HepG2 (cell line): ENCODE measurements around the gene NEDD1. TPM values are rescaled to one million over a fixed set of nuclear protein-coding genes. Genes with fewer than 3 reads are reported as not detected.

Experiments
- RORA ChIP-seq: sonication (generic); formaldehyde crosslinking; IDR thresholded peaks from 2 replicates; pipeline ENCODE4 v1.5.0; 2020; ENCODE audit warnings: mild to moderate bottlenecking, missing genetic modification reagents, moderate library complexity
- THYN1 ChIP-seq: sonication (generic); formaldehyde crosslinking; IDR thresholded peaks from 2 replicates; pipeline ENCODE4 v1.8.1; 2023; ENCODE audit warnings: low read depth, mild to moderate bottlenecking, moderate library complexity, missing genetic modification reagents, borderline replicate concordance
- ZNF205 ChIP-seq: IDR thresholded peaks from 2 replicates; pipeline ENCODE4 v1.6.1; 2018; ENCODE audit warnings: missing biosample characterization, missing genetic modification reagents
- ZNF782 ChIP-seq: sonication (generic); formaldehyde crosslinking; IDR thresholded peaks from 2 replicates; pipeline ENCODE4 v1.4.0; 2020; ENCODE audit warnings: missing genetic modification reagents, mild to moderate bottlenecking, borderline replicate concordance
- polyA plus RNA-seq, 8 experiments: library from polyadenylated mRNA; depleted of rRNA in 3 of 8; stranded (reverse) in 7 of 8; unstranded in 1 of 8; fragments of >200 nt; fragmentation: Illumina TruSeq in 4 of 8; extraction: Trizol in 4 of 8; gene quantifications; 2 replicates each; pipeline versions ENCODE4 v1.2.1 to v1.2.3, GENCODE V29; 2011 to 2016; ENCODE audit warnings: low read depth in 4 of 8, missing spikeins in 1 of 8, mixed read lengths in 1 of 8; ENCODE audit not compliant: insufficient read depth in 1 of 8
- total RNA-seq, 5 experiments: library from RNA; depleted of rRNA; stranded (reverse); fragments of >200 nt; fragmentation: Illumina TruSeq; extraction: Trizol; gene quantifications; 2 replicates each; pipeline ENCODE4 v1.2.3, GENCODE V29; 2016; ENCODE audit warnings: low read depth in 1 of 5
- TF ChIP-seq, protein P1 (sequence below): sonication (generic); formaldehyde crosslinking; IDR thresholded peaks from 2 replicates; pipeline ENCODE4 v1.5.0; 2020; ENCODE audit warnings: mild to moderate bottlenecking, low read depth, missing genetic modification reagents, borderline replicate concordance
- TF ChIP-seq, protein P2 (sequence below), 2 experiments: IDR thresholded peaks; 2 replicates each; pipeline ENCODE4 v1.6.1; 2011 to 2012; ENCODE audit warnings: low read length in 2 of 2, borderline replicate concordance in 1 of 2, low read depth in 1 of 2, mild to moderate bottlenecking in 1 of 2, moderate library complexity in 1 of 2
- TF ChIP-seq, protein P3 (sequence below): sonication (generic); formaldehyde crosslinking; IDR thresholded peaks from 2 replicates; pipeline ENCODE4 v1.4.0; 2020; ENCODE audit warnings: mild to moderate bottlenecking, missing genetic modification reagents
- TF ChIP-seq, protein P4 (sequence below): sonication (generic); formaldehyde crosslinking; IDR thresholded peaks from 2 replicates; pipeline ENCODE4 v1.8.1; 2023; ENCODE audit warnings: mild to moderate bottlenecking, missing genetic modification reagents
- TF ChIP-seq, protein P5 (sequence below): sonication (generic); formaldehyde crosslinking; IDR thresholded peaks from 2 replicates; pipeline ENCODE4 v1.8.1; 2023; ENCODE audit warnings: mild to moderate bottlenecking, missing genetic modification reagents
- TF ChIP-seq, protein P6 (sequence below): sonication (generic); formaldehyde crosslinking; conservative IDR thresholded peaks from 2 replicates; pipeline ENCODE4 v1.8.1; 2023; ENCODE audit warnings: missing genetic modification reagents

Gene NEDD1
- total and polyA plus RNA-seq, 2 of the 13 experiments (the other 11 are each of a cell fraction or from before 2014, with no cell fraction given): 11.2 to 21.5 TPM

DNA sequence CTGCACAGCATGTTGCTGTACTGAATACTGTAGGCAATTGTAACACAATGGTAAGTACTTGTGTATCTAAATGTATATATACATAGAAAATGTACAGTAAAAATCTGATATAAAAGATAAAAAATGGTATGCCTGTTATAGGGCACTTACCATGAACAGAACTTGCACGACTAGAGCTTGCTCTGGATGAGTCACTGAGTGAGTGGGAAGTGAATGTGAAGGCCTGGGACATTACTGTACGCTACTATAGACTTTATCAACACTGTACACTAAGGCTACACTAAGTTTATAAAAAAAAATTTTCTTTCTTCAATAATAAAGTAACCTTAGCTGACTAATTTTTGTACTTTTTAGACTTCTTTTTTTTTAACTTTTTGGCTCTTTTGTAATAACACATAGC lies 24.2 kb upstream of the NEDD1 start (continued):
- no peak for TF ChIP-seq THYN1 (CRISPR knock-in tag)
- TF ChIP-seq, protein P1, sequence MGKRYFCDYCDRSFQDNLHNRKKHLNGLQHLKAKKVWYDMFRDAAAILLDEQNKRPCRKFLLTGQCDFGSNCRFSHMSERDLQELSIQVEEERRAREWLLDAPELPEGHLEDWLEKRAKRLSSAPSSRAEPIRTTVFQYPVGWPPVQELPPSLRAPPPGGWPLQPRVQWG: no peak
- TF ChIP-seq ZNF782: no peak
- TF ChIP-seq ZNF205 (CRISPR knock-in tag): no peak
- TF ChIP-seq, protein P2, sequence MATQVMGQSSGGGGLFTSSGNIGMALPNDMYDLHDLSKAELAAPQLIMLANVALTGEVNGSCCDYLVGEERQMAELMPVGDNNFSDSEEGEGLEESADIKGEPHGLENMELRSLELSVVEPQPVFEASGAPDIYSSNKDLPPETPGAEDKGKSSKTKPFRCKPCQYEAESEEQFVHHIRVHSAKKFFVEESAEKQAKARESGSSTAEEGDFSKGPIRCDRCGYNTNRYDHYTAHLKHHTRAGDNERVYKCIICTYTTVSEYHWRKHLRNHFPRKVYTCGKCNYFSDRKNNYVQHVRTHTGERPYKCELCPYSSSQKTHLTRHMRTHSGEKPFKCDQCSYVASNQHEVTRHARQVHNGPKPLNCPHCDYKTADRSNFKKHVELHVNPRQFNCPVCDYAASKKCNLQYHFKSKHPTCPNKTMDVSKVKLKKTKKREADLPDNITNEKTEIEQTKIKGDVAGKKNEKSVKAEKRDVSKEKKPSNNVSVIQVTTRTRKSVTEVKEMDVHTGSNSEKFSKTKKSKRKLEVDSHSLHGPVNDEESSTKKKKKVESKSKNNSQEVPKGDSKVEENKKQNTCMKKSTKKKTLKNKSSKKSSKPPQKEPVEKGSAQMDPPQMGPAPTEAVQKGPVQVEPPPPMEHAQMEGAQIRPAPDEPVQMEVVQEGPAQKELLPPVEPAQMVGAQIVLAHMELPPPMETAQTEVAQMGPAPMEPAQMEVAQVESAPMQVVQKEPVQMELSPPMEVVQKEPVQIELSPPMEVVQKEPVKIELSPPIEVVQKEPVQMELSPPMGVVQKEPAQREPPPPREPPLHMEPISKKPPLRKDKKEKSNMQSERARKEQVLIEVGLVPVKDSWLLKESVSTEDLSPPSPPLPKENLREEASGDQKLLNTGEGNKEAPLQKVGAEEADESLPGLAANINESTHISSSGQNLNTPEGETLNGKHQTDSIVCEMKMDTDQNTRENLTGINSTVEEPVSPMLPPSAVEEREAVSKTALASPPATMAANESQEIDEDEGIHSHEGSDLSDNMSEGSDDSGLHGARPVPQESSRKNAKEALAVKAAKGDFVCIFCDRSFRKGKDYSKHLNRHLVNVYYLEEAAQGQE (IDR thresholded peaks at IDR 0.05; ENCODE audit: borderline replicate concordance in 1 of 2, low read depth in 1 of 2, low read length in 2 of 2): no peak
- no peak for TF ChIP-seq RORA (CRISPR knock-in tag)
- TF ChIP-seq, protein P3, sequence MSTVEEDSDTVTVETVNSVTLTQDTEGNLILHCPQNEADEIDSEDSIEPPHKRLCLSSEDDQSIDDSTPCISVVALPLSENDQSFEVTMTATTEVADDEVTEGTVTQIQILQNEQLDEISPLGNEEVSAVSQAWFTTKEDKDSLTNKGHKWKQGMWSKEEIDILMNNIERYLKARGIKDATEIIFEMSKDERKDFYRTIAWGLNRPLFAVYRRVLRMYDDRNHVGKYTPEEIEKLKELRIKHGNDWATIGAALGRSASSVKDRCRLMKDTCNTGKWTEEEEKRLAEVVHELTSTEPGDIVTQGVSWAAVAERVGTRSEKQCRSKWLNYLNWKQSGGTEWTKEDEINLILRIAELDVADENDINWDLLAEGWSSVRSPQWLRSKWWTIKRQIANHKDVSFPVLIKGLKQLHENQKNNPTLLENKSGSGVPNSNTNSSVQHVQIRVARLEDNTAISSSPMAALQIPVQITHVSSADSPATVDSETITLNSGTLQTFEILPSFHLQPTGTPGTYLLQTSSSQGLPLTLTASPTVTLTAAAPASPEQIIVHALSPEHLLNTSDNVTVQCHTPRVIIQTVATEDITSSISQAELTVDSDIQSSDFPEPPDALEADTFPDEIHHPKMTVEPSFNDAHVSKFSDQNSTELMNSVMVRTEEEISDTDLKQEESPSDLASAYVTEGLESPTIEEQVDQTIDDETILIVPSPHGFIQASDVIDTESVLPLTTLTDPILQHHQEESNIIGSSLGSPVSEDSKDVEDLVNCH (CRISPR knock-in tag): no peak
- TF ChIP-seq, protein P4, sequence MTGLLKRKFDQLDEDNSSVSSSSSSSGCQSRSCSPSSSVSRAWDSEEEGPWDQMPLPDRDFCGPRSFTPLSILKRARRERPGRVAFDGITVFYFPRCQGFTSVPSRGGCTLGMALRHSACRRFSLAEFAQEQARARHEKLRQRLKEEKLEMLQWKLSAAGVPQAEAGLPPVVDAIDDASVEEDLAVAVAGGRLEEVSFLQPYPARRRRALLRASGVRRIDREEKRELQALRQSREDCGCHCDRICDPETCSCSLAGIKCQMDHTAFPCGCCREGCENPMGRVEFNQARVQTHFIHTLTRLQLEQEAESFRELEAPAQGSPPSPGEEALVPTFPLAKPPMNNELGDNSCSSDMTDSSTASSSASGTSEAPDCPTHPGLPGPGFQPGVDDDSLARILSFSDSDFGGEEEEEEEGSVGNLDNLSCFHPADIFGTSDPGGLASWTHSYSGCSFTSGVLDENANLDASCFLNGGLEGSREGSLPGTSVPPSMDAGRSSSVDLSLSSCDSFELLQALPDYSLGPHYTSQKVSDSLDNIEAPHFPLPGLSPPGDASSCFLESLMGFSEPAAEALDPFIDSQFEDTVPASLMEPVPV (CRISPR knock-in tag): no peak
- TF ChIP-seq, protein P5, sequence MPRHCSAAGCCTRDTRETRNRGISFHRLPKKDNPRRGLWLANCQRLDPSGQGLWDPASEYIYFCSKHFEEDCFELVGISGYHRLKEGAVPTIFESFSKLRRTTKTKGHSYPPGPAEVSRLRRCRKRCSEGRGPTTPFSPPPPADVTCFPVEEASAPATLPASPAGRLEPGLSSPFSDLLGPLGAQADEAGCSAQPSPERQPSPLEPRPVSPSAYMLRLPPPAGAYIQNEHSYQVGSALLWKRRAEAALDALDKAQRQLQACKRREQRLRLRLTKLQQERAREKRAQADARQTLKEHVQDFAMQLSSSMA: no peak
- TF ChIP-seq, protein P6, sequence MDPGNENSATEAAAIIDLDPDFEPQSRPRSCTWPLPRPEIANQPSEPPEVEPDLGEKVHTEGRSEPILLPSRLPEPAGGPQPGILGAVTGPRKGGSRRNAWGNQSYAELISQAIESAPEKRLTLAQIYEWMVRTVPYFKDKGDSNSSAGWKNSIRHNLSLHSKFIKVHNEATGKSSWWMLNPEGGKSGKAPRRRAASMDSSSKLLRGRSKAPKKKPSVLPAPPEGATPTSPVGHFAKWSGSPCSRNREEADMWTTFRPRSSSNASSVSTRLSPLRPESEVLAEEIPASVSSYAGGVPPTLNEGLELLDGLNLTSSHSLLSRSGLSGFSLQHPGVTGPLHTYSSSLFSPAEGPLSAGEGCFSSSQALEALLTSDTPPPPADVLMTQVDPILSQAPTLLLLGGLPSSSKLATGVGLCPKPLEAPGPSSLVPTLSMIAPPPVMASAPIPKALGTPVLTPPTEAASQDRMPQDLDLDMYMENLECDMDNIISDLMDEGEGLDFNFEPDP (CRISPR knock-in tag): no peak
